Gastrocnemius medialis (tissue), 4 donors: ENCODE measurements around the gene MYMX. TPM values are rescaled to one million over a fixed set of nuclear protein-coding genes. Genes with fewer than 3 reads are reported as not detected.

Experiments used
- ATAC-seq, 2 donors: fragments of 150-250 bp; one replicate each; pipeline ENCODE4 v1.9.1; 2016
- DNase-seq, 2 donors: peaks; one replicate each; pipeline ENCODE4 v3.0.0-alpha.2; 2019
- H3K27ac ChIP-seq, 4 donors: fragments of 200-600 bp; sonication (generic); 1 replicate in 1 of 4; 2 replicates in 3 of 4; pipeline ENCODE4 v1.5.1; 2016 to 2018; ENCODE audit warnings: mild to moderate bottlenecking in 2 of 4, moderate library complexity in 1 of 4
- H3K27me3 ChIP-seq, 3 donors: fragments of 200-600 bp; sonication (generic) in 2 of 3; 1 replicate in 1 of 3; 2 replicates in 2 of 3; pipeline versions ENCODE4 v1.5.1 to v1.6.0; 2016 to 2019; ENCODE audit warnings: mild to moderate bottlenecking in 1 of 3, moderate library complexity in 1 of 3
- H3K36me3 ChIP-seq, 2 donors: fragments of 200-600 bp; sonication (generic) in 1 of 2; one replicate each; pipeline ENCODE4 v1.5.1; 2017 to 2018
- H3K4me1 ChIP-seq, 2 donors: fragments of 200-600 bp; sonication (generic) in 1 of 2; one replicate each; pipeline ENCODE4 v1.5.1; 2016 to 2017; ENCODE audit warnings: mild to moderate bottlenecking in 2 of 2
- H3K4me3 ChIP-seq, 4 donors: fragments of 200-600 bp; sonication (generic) in 3 of 4; 1 replicate in 1 of 4; 2 replicates in 3 of 4; pipeline ENCODE4 v1.5.1; 2016 to 2019; ENCODE audit warnings: mild to moderate bottlenecking in 2 of 4
- H3K9me3 ChIP-seq, 3 donors: fragments of 200-600 bp; sonication (generic) in 2 of 3; 1 replicate in 1 of 3; 2 replicates in 2 of 3; pipeline ENCODE4 v1.5.1; 2016 to 2019
- CTCF ChIP-seq, 5 experiments: fragments of 450-650 bp in 3 of 5; fragments of 200-600 bp in 2 of 5; sonication (generic) in 2 of 5; IDR thresholded peaks in 4 of 5; conservative IDR thresholded peaks in 1 of 5; 1 replicate in 4 of 5; 2 replicates in 1 of 5; pipeline ENCODE4 v1.5.1; 2016 to 2019; ENCODE audit warnings: antibody characterized with exemption in 5 of 5, mild to moderate bottlenecking in 3 of 5, moderate library complexity in 3 of 5
- POLR2A ChIP-seq, 2 donors: fragments of 450-650 bp; IDR thresholded peaks; one replicate each; pipeline ENCODE4 v1.6.1; 2017; ENCODE audit warnings: antibody characterized with exemption in 2 of 2, mild to moderate bottlenecking in 2 of 2, moderate library complexity in 2 of 2
- in situ Hi-C, 4 donors: fragments of 200-750 bp; cut with MboI; loops; one replicate each; pipeline versions ENCODE4 v1.15.0 to v1.8.0; 2017; ENCODE audit warnings: low sequenced_read_pairs in 4 of 4
- intact Hi-C: fragments of 100-400 bp; cut with DNase I; formaldehyde crosslinking; loops from one replicate; pipeline ENCODE4 v1.15.1; 2023; ENCODE audit warnings: low total_unique reads
- total RNA-seq, 4 donors: library from RNA; depleted of rRNA; stranded (reverse); fragments of >200 nt; gene quantifications; one replicate each; pipeline versions ENCODE4 v1.1.0 to v1.2.3, GENCODE V29; 2016

MYMX gene
- total RNA-seq, 4 donors from 2014 or later: not detected

GRCh38 chr6:44248579-44248978 lies 31.9 kb downstream of the MYMX start:
- H3K27ac ChIP-seq: peak overlapping the region; percentile 93 to 99 (median 98)
- TF ChIP-seq CTCF (IDR thresholded peaks at IDR 0.05 in 4 of 5, conservative IDR thresholded peaks at IDR 0.05 in 1 of 5) (no peak), POLR2A (IDR thresholded peaks at IDR 0.05) (no peak)
- H3K4me3 ChIP-seq: peak overlapping the region; percentile 78 to 98 (median 88)
- H3K4me1 ChIP-seq: peaks cover 25 to 27% of the 10 kb centered on the region in 2 donors
- intact Hi-C loops (loop anchor here (1.0 to 5.0 kb wide), 4 partner anchors 8 to 621 kb away; partner anchors contain the start of genes GTPBP2, MRPL14, TMEM63B and VEGFA), in situ Hi-C loops (loop anchor here in 1 of 4 donors (25.0 kb wide), 1 partner anchor 136 kb away; no protein-coding TSS in a partner anchor)
- peaks cover 0 to 51% of the 10 kb centered on the region in 2 donors for H3K36me3 ChIP-seq
- no peaks in the 10 kb centered on the region for H3K27me3 ChIP-seq
- ATAC-seq (no peak), DNase-seq (no peak)
- no peaks in the 10 kb centered on the region for H3K9me3 ChIP-seq

- in situ Hi-C loops: loop anchor here in 1 of 4 donors (25.0 kb wide), 1 partner anchor 137 kb away; no protein-coding TSS in a partner anchor
Observed at GRCh38 chr6:44249082-44249748, 32.5 kb downstream of the MYMX start.

GRCh38 chr6:44250067-44250717 lies 33.5 kb downstream of the MYMX start:
- intact Hi-C loops: no loop called here

More at GRCh38 chr6:44249082-44249748, 32.5 kb downstream of the MYMX start:
- Histone ChIP-seq H3K4me3 (peak overlapping the region in 3 of 4 donors; percentile 83 to 98 (median 94)), H3K27me3 (no peaks in the 10 kb centered on the region), H3K4me1 (peaks cover 25 to 27% of the 10 kb centered on the region in 2 donors), H3K36me3 (peaks cover 2 to 57% of the 10 kb centered on the region in 2 donors), H3K9me3 (no peaks in the 10 kb centered on the region), H3K27ac (peak overlapping the region; percentile 93 to 99 (median 98))
- ATAC-seq (no peak), DNase-seq (no peak)
- intact Hi-C loops: loop anchor here (5.0 kb wide), 3 partner anchors 122 to 622 kb away; partner anchors contain the start of genes GTPBP2, MRPL14, TMEM63B and VEGFA
- no peak for TF ChIP-seq CTCF (IDR thresholded peaks at IDR 0.05 in 4 of 5, conservative IDR thresholded peaks at IDR 0.05 in 1 of 5)
- no peak for TF ChIP-seq POLR2A (IDR thresholded peaks at IDR 0.05)

GRCh38 chr6:44250718-44251123 lies 34.0 kb downstream of the MYMX start:
- Histone ChIP-seq H3K4me3 (no peak overlapping the region), H3K36me3 (peaks cover 2 to 67% of the 10 kb centered on the region in 2 donors), H3K27ac (peak overlapping the region in 3 of 4 donors; percentile 1 to 99 (median 33)), H3K9me3 (no peaks in the 10 kb centered on the region), H3K4me1 (peaks cover 23 to 28% of the 10 kb centered on the region in 2 donors), H3K27me3 (no peaks in the 10 kb centered on the region)
- TF ChIP-seq POLR2A (IDR thresholded peaks at IDR 0.05) (no peak), CTCF (IDR thresholded peaks at IDR 0.05 in 4 of 5, conservative IDR thresholded peaks at IDR 0.05 in 1 of 5) (no peak)
- ATAC-seq (no peak), DNase-seq (no peak)
- in situ Hi-C loops: no loop called here
- intact Hi-C loops: no loop called here

More at GRCh38 chr6:44250067-44250717, 33.5 kb downstream of the MYMX start:
- Histone ChIP-seq H3K27me3 (no peaks in the 10 kb centered on the region), H3K4me1 (peaks cover 25 to 27% of the 10 kb centered on the region in 2 donors), H3K9me3 (no peaks in the 10 kb centered on the region), H3K36me3 (peaks cover 2 to 67% of the 10 kb centered on the region in 2 donors), H3K27ac (peak overlapping the region in 3 of 4 donors; percentile 1 to 99 (median 33)), H3K4me3 (no peak overlapping the region)
- no peak for TF ChIP-seq CTCF (IDR thresholded peaks at IDR 0.05 in 4 of 5, conservative IDR thresholded peaks at IDR 0.05 in 1 of 5)
- TF ChIP-seq POLR2A (IDR thresholded peaks at IDR 0.05): no peak
- no peak for ATAC-seq
- in situ Hi-C loops: no loop called here
- DNase-seq: no peak
